K562 (cell line): ENCODE data around the gene SRMS. TPM values are rescaled to one million over a fixed set of nuclear protein-coding genes. Genes with fewer than 3 reads are reported as not detected.

ENCODE experiments used
- GTF2F1 ChIP-seq: IDR thresholded peaks from 2 replicates; pipeline ENCODE4 v1.6.1; 2011; ENCODE audit warnings: low read depth, low read length, improper control_type of control experiment
- NR2C1 ChIP-seq, 2 experiments: fragments of 450-650 bp; IDR thresholded peaks; 2 replicates each; pipeline ENCODE4 v1.6.1; 2017; ENCODE audit warnings: mild to moderate bottlenecking in 2 of 2, antibody characterized with exemption in 1 of 2, inconsistent platforms in 1 of 2, missing compliant biosample characterization in 1 of 2, missing genetic modification characterization in 1 of 2
- NR2C2 ChIP-seq, 2 experiments: fragments of 200-800 bp in 1 of 2; sonication (Bioruptor generic) in 1 of 2; sonication (generic) in 1 of 2; formaldehyde crosslinking in 1 of 2; IDR thresholded peaks; 2 replicates each; pipeline versions ENCODE4 v1.6.1 to v1.8.0; 2016 to 2022; ENCODE audit warnings: mild to moderate bottlenecking in 1 of 2, missing compliant biosample characterization in 1 of 2, missing genetic modification characterization in 1 of 2, missing genetic modification reagents in 1 of 2
- PBX2 ChIP-seq, 2 experiments: IDR thresholded peaks in 1 of 2; conservative IDR thresholded peaks in 1 of 2; 2 replicates each; pipeline ENCODE4 v1.6.1; 2016; ENCODE audit warnings: low read depth in 2 of 2, mild to moderate bottlenecking in 1 of 2, missing compliant biosample characterization in 1 of 2, missing genetic modification characterization in 1 of 2, moderate library complexity in 1 of 2
- PHB2 ChIP-seq: fragments of 450-650 bp; IDR thresholded peaks from 2 replicates; pipeline ENCODE4 v1.6.1; 2017; ENCODE audit warnings: low read depth
- WHSC1 ChIP-seq: IDR thresholded peaks from one replicate; pipeline ENCODE4 v1.6.1; 2012; ENCODE audit warnings: low read length, control low read depth, inconsistent platforms
- YY1 ChIP-seq, 3 experiments: IDR thresholded peaks; 2 replicates each; pipeline ENCODE4 v1.6.1; 2011; ENCODE audit warnings: low read length in 2 of 3, mild to moderate bottlenecking in 2 of 3, moderate library complexity in 2 of 3, borderline replicate concordance in 1 of 3, control low read depth in 1 of 3, low read depth in 1 of 3; ENCODE audit not compliant: insufficient read depth in 3 of 3, insufficient replicate concordance in 2 of 3, control insufficient read depth in 1 of 3, insufficient read length in 1 of 3; ENCODE audit errors: extremely low read depth in 1 of 3
- ZNF584 ChIP-seq: fragments of 200-800 bp; sonication (Bioruptor generic); IDR thresholded peaks from 2 replicates; pipeline ENCODE4 v1.6.1; 2016; ENCODE audit warnings: low read depth, mild to moderate bottlenecking, missing genetic modification characterization, missing compliant biosample characterization
- polyA plus RNA-seq, 8 experiments: library from polyadenylated mRNA; depleted of rRNA in 4 of 8; stranded (reverse) in 5 of 8; unstranded in 3 of 8; fragments of >200 nt; fragmentation: Nextera tagmentation in 2 of 8; fragmentation: Illumina TruSeq in 1 of 8; extraction: Ambion mirVana in 2 of 8; extraction: Trizol in 1 of 8; gene quantifications; 2 replicates each; pipeline versions ENCODE4 v1.2.1 to v1.2.3, GENCODE V29; 2011 to 2014; ENCODE audit warnings: inconsistent platforms in 1 of 8, missing spikeins in 1 of 8
- total RNA-seq, 7 experiments: library from RNA; depleted of rRNA in 6 of 7; stranded (reverse); fragments of >200 nt in 6 of 7; fragmentation: Illumina TruSeq in 2 of 7; extraction: Trizol in 2 of 7; gene quantifications; 2 replicates each; pipeline versions ENCODE4 v1.2.1 to v1.2.3, GENCODE V29; 2011 to 2021; ENCODE audit warnings: low replicate concordance in 1 of 7

Gene SRMS
- total and polyA plus RNA-seq, 9 of the 15 experiments (the other 6 are each of a cell fraction or from before 2014, with no cell fraction given) = 0.07 TPM; not detected in 8

- TF ChIP-seq PBX2 (CRISPR knock-in tag; IDR thresholded peaks at IDR 0.05; ENCODE audit: low read depth) (no peak), PBX2 (tag; conservative IDR thresholded peaks at IDR 0.05; ENCODE audit: low read depth) (no peak), PHB2 (no peak), ZNF584 (CRISPR knock-in tag) (no peak), WHSC1 (no peak), GTF2F1 (no peak), NR2C2 (CRISPR knock-in tag; IDR thresholded peaks at IDR 0.05) (no peak), NR2C2 (tag; IDR thresholded peaks at IDR 0.05) (peak; percentile 52; the same call in 1 of the 2 replicates), NR2C1 (IDR thresholded peaks at IDR 0.05) (peak; percentile 75), NR2C1 (tag; IDR thresholded peaks at IDR 0.05) (peak; percentile 80), YY1 (IDR thresholded peaks at IDR 0.05; ENCODE audit: borderline replicate concordance in 1 of 3, control insufficient read depth in 1 of 3, extremely low read depth in 1 of 3, insufficient read depth in 3 of 3, insufficient read length in 1 of 3, insufficient replicate concordance in 2 of 3, low read depth in 1 of 3, low read length in 2 of 3) (no peak)
Observed at GRCh38 chr20:63578224-63579016, 30.9 kb upstream of the SRMS start (continued).
